ENCODE measurements around the gene TMEM220.

DNA sequence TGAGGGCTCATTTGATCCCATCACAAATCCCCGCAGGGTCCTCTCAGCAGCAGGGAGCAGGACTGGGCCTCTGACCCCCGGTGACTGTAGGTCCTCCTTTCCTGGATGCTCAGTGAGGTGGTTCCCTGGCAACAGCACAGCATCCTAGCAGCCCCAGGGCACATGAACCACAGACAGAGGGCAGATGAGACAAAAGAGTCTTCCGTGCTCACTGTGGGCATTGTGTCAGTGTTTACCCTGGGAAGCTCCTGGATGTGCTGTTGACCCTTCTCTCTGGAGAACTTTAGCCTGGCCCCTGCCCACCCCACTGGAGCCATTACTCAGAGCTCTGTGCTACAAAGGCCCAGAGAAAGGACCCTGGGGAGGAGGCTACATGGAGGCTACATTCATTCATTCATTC lies 21.7 kb upstream of the TMEM220 start:
- TF ChIP-seq POLR2AphosphoS5 (IDR thresholded peaks at IDR 0.05; ENCODE audit: low read depth) = no peak
- TF ChIP-seq, protein P1, sequence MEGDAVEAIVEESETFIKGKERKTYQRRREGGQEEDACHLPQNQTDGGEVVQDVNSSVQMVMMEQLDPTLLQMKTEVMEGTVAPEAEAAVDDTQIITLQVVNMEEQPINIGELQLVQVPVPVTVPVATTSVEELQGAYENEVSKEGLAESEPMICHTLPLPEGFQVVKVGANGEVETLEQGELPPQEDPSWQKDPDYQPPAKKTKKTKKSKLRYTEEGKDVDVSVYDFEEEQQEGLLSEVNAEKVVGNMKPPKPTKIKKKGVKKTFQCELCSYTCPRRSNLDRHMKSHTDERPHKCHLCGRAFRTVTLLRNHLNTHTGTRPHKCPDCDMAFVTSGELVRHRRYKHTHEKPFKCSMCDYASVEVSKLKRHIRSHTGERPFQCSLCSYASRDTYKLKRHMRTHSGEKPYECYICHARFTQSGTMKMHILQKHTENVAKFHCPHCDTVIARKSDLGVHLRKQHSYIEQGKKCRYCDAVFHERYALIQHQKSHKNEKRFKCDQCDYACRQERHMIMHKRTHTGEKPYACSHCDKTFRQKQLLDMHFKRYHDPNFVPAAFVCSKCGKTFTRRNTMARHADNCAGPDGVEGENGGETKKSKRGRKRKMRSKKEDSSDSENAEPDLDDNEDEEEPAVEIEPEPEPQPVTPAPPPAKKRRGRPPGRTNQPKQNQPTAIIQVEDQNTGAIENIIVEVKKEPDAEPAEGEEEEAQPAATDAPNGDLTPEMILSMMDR (IDR thresholded peaks at IDR 0.05; ENCODE audit: insufficient read depth, low read length) = no peak

Measured in HL-60 (cell line).